Left lobe of liver (tissue), 2 donors: ENCODE measurements around the gene RAB26. TPM values are rescaled to one million over a fixed set of nuclear protein-coding genes. Genes with fewer than 3 reads are reported as not detected.
"Not testable (repeated sequence)": the region's sequence is repeated elsewhere in the genome, so short reads cannot be mapped to it uniquely, and the experiment has no call there.

Experiments used
- ATAC-seq: fragments of 200-7000 bp; cut with Tn5 transposase; one replicate; pipeline ENCODE4 v1.9.1; 2020; ENCODE audit warnings: mild to moderate bottlenecking, moderate library complexity
- DNase-seq: peaks from one replicate; pipeline ENCODE4 v3.0.0-alpha.2; 2020; ENCODE audit warnings: low spot score
- total RNA-seq: library from RNA; stranded (reverse); gene quantifications from one replicate; pipeline ENCODE4 v1.2.1, GENCODE V29; 2021
- donor health status: DM: no; HTN: no; CAD: no; lungs with moderate emphysema.
- donor health status: DM: no; HTN: yes; CAD: no.

Gene RAB26
- total RNA-seq, 1 donor from 2014 or later, result 10.2 TPM

DNA sequence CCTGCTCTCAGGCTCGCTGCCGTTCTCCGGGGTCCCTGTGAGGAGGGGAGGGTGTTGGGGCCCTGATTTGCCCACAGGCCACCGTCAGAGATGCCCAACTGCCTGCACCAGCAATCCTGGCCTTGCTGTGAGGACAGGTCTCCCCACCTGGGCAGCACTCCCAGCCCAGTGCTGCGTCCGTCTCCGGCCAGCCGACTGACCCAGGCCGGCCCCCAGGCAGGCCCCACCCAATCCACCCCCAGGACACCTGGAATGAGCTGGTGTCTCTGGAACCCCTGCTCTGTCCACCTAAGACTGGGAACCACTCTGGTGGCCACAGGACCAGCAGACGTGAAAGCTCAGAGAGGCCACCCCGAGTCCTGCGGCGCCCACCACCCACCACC lies 32.8 kb upstream of the RAB26 start:
- ATAC-seq (no peak), DNase-seq (no peak)

DNA sequence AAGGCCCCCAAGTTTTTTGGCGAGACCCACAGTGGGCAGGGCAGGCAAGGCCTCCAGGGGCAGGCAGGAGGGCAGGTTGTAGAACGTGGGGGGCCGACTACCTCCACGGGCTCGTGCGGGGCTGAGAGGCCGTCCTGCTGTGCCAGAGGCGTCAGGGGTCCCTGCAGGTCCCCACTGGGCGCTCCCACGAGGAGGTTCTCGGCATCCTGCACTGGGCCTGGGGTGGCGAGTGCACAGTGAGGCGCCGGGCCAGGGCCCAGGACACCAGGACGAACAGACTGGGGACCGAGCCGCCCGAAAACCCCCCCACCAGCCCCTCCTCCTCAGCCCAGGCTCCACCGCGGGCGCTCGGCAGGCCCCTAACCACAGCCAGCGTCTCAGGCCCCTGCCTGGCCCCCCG lies 32.0 kb upstream of the RAB26 start:
- DNase-seq, result not testable (repeated sequence)

DNA sequence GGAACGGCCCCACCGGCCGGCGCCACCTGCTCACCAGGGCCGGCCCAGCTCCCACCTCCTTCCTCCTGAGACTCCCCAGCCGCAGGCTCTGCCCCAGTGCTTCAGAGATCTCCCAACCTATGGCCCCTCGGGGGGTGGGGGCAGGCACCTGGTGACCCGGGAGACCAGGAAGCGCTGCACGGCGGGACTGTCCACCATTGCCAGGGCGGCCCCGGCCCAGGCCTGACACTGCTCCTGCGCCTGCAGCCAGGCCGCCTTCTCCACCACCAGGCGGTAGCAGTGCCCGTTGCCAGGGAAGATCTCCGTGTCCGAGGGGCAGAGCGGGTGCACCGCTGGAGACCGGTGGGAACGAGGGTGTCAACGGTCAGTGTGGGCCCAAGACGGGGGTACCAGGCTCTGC lies 31.1 kb upstream of the RAB26 start:
- not testable (repeated sequence) for ATAC-seq, DNase-seq

More for the DNA sequence above, 32.0 kb upstream of the RAB26 start:
- not testable (repeated sequence) for ATAC-seq

DNA sequence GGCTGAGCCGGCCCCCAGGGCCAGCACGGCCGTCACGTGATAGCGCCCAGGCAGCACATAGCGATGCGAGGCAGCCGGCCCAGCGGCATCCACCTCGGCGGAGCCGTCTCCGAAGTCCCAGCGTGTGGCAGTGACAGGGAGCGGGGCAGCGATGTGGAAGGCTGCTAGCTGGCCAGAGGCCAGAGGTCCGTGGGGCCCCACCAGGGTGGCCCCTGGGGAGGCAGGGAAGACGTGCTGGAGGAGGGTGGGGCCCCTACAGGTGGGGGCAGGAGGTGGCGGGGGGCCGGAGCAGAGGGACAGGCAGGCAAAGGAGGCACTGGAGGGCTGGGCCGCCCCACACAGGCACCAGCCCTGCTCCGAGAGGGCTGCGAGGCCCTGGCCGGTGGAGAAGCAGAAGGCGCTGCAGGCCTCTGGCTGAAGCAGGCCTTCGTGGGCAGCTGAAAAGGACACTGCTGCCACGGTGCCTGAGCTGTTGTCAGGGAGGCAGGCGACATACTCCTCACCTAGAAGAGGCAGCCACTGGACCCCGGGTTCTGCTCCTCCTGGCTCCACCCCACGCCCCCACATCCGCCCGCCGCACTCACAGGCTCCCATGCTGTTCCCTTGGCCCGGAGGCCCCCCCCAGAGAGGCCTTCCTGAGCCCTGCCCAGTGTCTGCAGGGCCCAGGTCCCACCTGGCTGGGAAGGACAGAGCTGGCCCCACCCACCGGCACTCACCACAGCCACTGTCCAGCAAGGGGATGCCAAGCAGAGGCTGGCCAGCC lies 30.3 kb upstream of the RAB26 start:
- ATAC-seq, DNase-seq: not testable (repeated sequence)

DNA sequence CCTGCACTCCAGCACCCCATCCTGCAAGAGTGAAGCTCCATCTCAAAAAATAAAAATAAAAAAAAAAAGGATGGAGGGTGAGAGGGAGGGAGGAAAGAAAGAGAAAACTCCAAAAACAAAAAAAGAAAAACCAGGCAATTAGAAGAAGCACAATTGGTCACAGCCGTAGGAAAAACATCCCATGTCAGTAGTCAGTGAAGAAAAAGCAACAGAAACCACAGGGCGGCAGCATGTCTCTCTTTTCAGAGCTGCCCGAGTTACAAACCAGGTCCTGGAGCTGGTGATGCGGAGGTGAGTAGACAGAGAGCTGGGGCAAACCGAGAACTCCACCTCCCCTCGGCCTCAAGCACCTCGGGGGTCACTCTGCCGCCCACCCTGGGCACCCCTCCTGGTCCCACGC lies 27.1 kb upstream of the RAB26 start:
- peak; percentile 40 for ATAC-seq
- not testable (repeated sequence) for DNase-seq

DNA sequence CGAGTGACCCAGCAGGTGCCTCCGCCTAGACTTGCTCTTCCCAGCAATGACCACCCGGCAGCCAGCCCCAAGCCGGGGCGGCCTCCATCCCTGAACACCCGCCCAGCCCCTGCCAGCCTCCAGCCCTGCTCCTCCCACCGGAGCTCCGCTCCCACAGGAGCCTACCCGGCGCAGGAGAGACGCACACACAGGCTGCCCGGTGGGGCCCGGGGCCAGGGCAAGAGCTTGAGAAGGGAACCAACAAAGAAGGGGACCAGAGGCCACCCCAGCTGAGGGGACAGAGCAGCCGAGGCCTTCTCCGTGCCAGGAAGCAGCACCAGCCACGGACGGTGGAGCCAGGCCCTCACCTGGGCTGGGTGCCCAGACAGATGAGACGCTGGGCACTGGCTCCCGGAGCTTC lies 26.6 kb upstream of the RAB26 start:
- no peak for DNase-seq
- ATAC-seq, result peak; percentile 68

DNA sequence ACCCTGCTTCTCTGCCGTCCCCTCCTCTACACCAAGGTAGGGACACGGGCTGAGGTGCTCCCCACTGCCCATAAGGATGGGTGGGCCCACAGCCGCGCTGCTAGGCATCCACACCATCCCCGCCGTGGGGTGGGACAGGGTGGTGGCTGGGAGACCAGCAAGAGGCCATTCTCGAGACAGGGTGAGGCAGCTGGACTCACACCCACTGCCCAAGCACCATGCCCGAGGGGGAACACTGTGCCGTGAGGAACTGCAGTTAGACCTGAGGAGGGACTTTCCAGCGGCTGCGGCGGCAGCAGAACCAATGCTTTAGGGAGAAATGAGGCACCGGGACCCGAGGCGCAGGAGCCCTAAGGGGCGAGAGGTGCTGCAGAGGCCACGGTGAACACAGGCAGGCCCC lies 26.0 kb upstream of the RAB26 start:
- no peak for DNase-seq
- ATAC-seq, result no peak

DNA sequence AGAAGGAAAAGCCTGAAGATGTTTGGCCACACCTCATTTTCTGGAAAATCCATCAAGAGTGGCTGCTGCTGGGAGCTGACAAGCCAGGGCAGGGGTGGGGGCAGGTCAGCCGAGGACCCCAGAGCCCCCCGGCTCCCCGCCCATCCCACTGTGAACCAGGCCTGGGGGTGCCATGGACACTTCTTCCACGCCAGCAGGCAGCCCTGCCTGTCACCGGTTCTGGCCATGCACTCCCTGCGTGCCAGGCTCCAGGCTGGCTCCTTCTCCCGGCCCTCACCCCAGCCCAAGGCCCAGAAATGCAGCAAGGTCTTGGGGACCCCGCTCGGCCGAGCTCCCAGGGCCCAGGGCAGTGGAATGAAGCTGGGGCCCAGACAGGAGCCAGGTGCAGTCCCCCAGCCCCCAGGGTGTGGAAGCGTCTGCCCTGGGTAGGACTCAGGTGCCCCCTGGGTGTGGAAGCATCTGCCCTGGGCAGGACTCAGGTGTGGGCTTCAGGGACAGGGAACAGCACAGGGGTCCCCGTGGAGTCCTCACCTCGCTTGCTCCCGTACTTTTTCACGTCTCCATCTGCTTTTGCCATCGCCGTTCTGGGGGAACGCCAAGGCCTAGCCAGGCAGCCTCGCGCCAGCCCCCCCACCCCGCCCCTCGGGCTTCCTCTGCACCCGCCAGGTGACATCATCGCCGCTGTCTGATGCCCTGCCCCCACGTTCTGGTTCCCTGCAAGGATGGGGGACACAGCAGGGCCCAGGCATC lies 25.3 kb upstream of the RAB26 start:
- not testable (repeated sequence) for ATAC-seq, DNase-seq

DNA sequence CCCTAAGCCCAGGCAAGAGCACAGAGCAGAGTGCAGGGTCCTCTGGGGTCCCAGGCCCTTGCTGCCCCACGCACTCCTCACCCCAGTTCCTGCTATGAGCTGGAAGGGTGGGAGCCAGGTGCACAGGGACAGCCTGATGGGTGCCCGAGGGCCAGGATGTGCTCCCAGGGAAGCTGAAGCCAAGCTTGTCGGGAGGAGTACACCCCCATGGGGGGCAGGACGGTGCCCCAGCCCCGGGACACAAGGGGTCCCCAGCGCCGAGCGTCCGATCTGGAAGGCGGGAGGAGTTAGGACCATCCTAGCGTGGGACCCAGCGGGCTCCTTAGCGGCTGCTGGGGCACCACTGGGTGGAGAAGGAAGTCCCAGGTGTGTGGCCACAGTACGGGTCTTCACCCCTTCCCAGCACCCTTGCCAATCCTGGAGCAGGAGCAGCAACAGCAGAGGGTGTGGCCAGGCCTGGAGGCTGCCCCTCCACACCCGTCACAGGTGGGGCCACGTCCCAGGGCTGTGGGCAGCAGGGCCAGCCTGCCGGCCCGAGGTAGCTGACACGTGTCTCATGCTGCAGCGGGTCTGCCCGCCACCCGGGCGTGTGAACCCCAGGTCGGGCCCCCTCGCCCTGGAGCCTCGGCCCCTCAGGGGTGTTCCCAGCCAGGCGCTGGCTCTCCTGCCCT lies 24.6 kb upstream of the RAB26 start:
- not testable (repeated sequence) for ATAC-seq, DNase-seq

DNA sequence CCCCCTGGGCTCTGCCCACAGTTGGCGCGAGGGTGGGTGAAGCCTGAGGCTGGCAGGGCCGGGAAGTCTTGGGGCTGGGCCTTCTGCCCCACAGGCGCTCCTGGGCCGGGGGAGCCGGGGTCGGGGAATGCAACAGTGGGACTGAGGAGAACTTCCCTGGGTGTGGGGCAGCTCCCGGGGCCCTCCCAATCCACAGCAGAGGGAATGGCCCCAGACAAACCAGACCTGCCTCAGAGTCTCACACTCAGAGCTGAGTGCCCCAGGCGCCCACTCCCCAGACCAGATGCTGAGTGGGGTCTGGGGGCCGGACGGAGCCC lies 24.1 kb upstream of the RAB26 start:
- DNase-seq, ATAC-seq: not testable (repeated sequence)

DNA sequence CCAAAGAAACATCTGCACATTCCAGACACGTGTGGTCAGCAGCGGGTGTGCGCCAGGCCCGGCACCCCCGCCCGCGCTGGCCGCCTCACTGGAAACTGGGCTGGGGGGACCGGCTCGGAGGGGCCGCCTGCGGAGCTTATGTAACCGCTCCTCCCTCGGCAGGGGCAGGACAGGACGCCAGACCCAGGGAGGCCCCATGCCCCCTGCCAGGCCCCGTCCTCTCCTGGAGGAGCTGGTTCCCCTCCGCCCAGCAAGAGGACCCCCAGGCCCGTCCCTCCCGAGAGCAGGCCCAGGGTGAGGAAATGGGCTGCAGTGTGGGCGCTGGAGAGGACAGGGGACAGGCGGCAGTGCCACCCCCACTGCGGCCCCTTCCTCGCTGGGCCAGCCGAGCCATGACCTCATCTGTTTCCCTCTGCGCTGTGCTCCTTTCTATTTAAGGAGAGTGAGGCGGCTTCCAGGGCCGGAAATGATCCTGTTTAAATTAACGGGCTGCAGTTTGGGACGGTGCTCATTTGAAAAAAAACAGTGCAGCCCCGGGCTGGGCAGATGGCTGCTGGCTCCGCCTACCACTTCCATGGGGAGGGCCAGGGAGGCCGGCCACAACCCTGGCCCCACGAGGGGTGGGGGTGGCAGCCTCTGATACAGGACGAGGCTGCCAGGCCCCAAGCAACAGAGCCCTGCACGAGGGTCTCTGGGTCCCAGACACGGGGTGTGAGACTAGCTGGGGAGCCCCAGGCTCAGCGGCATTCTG lies 23.6 kb upstream of the RAB26 start:
- not testable (repeated sequence) for DNase-seq, ATAC-seq

DNA sequence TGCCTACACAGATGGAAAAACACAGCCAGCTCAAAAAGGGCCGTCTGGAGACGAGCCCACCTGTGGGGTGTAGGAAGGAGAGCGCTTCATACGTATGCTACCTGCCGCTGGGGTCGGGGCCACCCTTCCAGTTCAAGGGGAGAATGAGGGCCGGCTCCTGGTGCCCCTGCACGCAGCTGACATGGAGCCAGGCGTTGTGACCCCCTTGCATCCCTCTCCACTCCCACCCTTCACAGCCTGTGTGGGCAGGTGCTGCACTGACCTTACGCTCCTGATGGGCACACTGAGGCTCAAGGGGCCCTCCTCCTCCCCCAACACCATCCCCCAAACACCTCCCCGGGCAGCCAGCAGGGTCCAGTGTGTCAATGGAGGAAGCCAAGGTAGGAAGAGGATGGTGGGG lies 22.8 kb upstream of the RAB26 start:
- not testable (repeated sequence) for DNase-seq, ATAC-seq

DNA sequence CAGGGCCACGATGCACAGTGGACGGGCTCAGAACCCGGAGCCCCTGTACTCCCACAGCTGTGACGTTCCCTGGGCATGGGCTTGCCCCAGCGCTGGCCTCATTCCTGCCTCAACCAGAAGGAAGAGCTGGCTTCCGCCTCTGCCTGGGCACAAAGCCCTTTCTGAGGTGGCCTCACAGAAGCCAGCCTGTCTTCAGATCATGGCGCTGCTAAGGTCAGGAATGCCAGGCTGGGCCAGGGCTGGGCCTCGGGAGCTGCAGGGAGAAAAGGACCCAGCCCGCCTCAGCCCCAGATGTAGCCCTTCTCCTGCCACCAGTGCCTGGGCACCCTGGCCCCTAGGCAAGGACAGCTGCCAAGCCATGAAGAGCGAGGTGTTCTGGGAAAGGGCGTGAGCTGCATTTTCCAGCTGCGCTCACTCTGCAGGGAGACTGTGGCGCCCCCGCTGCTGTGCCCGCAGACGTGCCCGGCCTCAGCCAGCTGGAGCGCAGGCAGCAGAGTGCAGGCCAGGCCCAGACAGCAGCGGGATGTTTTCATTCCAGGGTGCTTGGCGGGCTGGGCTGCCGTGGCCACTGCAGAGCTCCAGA lies 22.2 kb upstream of the RAB26 start:
- not testable (repeated sequence) for DNase-seq
- ATAC-seq, result peak; percentile 4

DNA sequence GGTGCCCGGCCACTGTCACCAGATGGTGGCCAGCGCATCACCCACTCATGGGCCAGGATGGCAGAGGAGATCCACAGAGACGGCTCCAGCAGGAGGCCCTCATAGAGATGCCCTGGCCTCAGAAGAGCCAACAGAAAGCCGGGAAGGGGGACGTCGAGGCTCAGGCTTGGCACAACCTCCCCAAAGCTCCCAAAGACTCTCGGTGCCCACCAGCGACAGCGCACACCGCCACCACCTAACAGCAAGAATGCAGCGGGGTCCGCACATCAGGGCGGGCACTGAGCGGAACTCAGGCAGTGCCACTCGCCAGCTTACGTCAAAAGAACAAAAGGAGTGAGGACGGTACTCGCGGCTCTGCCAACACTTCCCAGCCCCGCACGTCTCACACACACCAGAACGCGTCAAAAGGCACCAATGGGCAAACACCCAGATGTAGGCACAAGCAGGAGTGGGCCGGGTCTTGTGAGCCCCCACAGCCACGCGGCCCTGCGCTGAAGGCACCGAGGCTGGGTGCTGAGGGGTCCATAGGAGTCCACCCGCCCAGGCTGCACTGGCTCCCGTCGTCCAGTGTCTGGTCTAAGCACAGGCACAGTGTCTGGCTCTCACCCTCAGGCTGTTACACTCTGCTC lies 21.4 kb upstream of the RAB26 start:
- ATAC-seq, result peak; percentile 1
- not testable (repeated sequence) for DNase-seq

DNA sequence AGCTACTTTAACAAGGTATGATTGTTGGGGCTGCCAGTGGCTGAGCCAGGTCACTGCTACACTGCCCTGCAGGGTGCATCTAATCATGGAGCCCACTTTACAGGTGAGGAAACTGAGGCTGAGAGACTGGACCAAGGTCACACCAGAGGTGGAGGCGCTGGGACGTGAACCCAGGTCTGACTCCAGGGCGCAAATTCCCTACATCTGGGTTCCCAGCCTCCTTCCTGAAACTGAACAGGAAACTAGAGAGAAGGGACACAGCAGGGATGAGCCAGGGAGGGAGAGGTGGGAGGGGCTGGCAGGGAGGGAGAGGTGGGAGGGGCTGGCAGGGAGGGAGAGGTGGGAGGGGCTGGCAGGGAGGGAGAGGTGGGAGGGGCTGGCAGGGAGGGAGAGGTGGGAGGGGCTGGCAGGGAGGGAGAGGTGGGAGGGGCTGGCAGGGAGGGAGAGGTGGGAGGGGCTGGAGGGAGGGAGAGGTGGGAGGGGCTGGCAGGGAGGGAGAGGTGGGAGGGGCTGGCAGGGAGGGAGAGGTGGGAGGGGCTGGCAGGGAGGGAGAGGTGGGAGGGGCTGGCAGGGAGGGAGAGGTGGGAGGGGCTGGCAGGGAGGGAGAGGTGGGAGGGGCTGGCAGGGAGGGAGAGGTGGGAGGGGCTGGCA lies 20.7 kb upstream of the RAB26 start:
- ATAC-seq, result peak; percentile 57
- DNase-seq, result not testable (repeated sequence)

DNA sequence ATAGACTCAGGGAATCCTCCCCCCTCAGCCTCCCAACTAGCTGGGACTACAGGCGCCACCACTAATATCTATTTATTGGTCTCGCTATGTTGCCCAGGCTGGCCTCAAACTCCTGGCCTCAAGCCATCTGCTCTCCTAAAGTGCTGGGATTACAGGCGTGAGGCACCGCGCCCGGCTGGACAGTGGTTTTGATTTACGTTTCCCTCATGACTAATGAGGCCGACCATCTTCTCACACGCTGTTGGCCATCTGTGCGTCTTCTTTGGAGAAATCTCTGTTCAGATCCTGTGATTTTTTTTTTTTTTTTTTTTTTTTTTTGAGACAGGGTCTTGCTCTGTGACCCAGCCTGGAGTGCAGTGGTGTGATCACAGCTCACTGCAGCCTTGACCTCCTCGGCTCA lies 19.2 kb upstream of the RAB26 start:
- not testable (repeated sequence) for ATAC-seq, DNase-seq

DNA sequence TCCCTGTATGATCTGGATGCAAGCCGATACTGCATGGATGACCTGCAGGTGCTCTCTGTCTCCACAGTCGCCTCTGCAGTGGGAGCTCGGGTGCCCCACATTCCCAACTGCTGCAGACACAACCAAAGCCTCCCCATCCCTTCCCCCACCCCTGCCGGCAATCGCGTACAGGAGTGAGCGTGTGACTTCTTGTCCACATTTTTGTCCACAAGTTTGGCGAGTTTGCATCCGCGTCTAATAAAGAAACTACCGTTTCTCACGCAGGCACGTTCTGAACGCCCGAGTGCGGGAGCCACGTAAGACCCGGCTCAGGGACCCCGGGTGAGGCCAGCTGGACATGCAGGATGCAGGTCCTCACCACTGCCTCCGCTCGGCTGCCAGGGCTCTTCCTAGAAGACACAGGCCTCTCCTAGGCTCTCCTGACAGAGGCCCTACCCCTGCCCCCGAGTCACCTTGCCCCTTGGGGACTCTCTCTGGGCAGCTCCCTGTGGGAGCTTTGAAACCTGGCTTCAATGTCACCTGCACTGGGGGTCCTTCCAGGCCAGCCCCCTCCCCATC lies 18.5 kb upstream of the RAB26 start:
- not testable (repeated sequence) for DNase-seq, ATAC-seq

DNA sequence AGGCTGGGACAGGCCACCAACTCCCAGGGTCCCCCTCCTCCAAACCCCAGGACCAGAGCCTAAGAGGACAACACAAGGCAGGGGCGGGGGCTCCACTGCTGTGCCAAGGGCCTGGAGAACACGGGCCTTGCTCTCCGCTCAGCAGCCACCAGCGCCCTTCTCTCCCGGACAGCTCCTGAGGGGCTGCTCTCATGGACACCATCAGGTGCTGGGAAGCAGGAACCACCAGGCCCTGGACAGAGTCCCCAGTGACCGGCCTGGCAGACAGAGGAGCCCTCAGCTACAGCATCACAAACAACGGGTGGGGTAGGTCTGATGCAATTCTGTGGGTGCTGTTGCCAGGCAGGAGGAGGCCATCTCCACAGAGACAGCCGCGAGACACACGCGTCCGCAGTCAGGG lies 14.6 kb upstream of the RAB26 start:
- ATAC-seq, DNase-seq: not testable (repeated sequence)

DNA sequence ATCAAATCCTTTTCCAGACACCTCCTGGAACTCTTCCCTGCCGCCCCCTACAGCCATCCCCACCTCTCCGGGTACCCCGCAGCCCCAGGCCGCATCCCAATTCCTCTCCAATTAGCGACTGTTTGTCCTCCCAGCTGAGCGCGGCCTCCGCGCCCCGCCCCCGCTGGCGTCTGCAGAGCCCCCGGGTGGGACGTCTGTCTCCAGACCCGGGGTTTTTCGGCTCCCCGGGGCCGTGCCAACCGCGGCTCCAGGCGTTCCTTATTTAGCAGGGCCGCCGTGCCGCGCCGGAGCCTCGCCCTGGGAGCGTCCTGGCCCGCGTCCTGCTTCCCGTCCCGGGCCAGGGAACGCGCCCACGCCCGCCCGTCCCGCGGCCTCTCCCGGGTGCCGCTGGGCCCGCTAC lies 13.4 kb upstream of the RAB26 start:
- not testable (repeated sequence) for ATAC-seq, DNase-seq
